ENCODE data around the gene UCHL1.

UCHL1 gene

GRCh38 chr4:41256740-41257256 lies at the start of gene UCHL1:
TSS of gene UCHL1 (plus strand) at chr4:41256928. CDS start at chr4:41256977, 49 bp downstream.
- DNase-seq (ENCODE audit: low read depth), result no peak

- DNase-seq (ENCODE audit: low read depth), result no peak
Measured at GRCh38 chr4:41207291-41207831, 49.4 kb upstream of the UCHL1 start.

GRCh38 chr4:41209187-41209586 lies 47.5 kb upstream of the UCHL1 start:
- no peak for DNase-seq (ENCODE audit: low read depth)

DNA sequence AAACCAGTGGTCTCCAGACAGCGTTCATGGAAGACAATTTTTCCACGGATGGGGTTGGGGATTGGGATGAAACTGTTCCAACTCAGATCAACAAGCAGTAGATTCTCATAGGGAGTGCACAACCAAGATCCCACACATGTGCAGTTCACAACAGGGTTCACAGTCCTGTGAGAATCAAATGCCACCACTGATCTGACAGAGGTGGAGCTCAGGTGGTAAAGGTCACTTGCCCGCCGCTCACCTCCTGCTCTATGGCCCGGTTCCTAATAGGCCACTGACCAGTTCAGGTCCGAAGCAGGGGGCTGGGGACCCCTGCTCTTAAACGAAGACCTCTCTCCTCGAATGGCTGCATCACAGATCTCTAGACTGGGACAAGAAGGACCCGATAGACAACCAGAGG lies 46.8 kb upstream of the UCHL1 start:
- no peak for DNase-seq (ENCODE audit: low read depth)

DNA sequence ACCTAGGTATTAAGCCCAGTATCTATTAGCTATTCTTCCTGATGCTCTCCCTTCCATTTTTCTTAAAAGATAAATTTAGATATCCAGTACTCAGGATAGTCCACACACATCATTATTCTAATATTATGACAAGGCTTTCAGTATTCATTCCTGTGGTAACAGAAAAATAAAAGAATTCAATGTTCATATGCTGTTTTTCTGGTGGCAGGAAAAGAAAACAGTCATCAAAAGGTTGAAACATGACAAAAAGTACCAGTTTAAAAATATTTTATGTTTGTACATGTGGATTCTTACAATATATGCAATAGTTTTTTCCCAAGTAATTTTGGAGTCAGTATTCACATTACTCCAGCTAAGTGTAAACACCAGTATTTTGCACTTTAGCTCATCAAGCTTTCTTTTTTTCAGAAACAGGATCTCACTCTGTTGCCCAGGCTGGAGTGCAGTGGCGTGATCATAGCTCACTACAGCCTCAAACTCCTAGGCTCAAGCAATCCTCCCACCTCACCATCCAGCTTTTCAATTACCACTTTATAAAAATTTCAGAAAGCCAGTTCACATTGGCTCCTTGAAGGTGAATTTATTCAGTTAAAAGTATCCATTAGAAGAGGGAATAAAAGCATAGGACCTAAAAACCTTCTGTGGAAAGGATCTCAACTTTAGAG lies 44.6 kb upstream of the UCHL1 start:
- DNase-seq (ENCODE audit: low read depth), result no peak

- DNase-seq (ENCODE audit: low read depth), result no peak
Measured at GRCh38 chr4:41212616-41213203, 44.0 kb upstream of the UCHL1 start.

GRCh38 chr4:41213625-41214135 lies 43.0 kb upstream of the UCHL1 start:
- no peak for DNase-seq (ENCODE audit: low read depth)

GRCh38 chr4:41214136-41214824 lies 42.4 kb upstream of the UCHL1 start, which contains the start of gene APBB2:
TSS of gene APBB2 (minus strand) at chr4:41214542. CDS start at chr4:41033254, 181,288 bp downstream.
- peak; percentile 25 for DNase-seq (ENCODE audit: low read depth)

GRCh38 chr4:41214825-41215146 lies 41.9 kb upstream of the UCHL1 start:
- DNase-seq (ENCODE audit: low read depth), result no peak

- DNase-seq (ENCODE audit: low read depth), result no peak
Measured at GRCh38 chr4:41215155-41215554, 41.6 kb upstream of the UCHL1 start.

DNA sequence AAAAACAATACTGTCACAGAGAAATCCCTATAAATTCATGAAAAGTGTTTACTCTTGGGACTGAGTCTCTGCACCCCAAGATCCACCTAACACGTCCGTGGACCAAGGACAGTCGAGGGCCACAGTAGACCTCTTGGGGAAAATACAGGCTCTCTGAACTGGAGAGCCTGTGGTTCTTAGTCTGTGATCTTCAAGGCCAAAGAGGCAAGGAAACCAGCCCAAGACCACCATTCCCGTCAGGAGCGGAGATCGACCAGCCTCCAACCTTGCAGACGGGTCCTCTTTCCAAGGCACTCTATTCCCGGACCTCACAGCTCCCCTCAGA lies 40.8 kb upstream of the UCHL1 start:
- no peak for DNase-seq (ENCODE audit: low read depth)

GRCh38 chr4:41216294-41217019 lies 40.3 kb upstream of the UCHL1 start:
- peak; percentile 26 for DNase-seq (ENCODE audit: low read depth)

- DNase-seq (ENCODE audit: low read depth), result no peak
Measured at GRCh38 chr4:41217020-41217333, 39.8 kb upstream of the UCHL1 start.

GRCh38 chr4:41217374-41217773 lies 39.4 kb upstream of the UCHL1 start:
- DNase-seq (ENCODE audit: low read depth), result no peak

DNA sequence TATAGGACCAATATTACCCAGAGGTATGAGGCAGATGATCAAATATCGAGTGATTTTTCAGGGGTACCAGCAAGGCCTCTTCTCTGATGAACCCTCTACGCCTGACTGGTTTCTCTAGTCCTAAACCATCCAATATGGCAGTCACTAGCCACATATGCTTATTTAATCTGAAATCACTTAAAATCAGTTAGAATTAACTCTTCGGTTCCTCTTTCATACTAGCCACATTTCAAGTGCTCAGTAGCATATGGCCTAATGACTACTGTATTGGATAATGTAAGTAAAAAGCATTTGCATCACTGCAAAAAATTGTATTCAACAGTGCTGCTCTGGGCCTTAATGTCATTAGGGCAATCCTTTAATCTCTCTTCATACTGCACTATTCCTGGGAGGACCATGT lies 38.0 kb upstream of the UCHL1 start:
- DNase-seq (ENCODE audit: low read depth), result no peak

DNA sequence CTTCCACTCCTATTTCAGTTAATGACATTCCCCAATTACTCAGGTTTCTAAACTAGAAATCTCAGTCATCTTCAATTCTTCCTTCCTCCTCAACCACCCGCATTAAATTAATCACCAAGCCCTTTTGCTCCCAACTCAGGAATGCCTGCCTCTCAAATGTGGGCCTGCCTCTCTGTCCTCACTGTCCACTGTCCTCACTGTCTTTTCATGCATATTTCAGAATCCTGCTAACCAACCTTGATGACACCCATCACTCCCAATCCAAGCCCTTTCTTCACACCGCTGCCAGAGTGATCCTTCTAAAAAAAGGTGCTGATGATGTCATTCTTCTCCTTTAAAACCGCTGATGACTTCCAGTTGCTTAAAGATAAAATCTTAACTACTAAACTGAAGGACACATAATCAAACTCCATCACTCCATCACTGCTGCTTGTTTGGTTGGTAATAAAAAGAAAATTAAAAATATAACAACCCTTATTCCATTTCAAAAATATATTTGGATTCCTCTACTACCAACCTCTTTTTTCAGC lies 37.2 kb upstream of the UCHL1 start:
- DNase-seq (ENCODE audit: low read depth), result no peak

DNA sequence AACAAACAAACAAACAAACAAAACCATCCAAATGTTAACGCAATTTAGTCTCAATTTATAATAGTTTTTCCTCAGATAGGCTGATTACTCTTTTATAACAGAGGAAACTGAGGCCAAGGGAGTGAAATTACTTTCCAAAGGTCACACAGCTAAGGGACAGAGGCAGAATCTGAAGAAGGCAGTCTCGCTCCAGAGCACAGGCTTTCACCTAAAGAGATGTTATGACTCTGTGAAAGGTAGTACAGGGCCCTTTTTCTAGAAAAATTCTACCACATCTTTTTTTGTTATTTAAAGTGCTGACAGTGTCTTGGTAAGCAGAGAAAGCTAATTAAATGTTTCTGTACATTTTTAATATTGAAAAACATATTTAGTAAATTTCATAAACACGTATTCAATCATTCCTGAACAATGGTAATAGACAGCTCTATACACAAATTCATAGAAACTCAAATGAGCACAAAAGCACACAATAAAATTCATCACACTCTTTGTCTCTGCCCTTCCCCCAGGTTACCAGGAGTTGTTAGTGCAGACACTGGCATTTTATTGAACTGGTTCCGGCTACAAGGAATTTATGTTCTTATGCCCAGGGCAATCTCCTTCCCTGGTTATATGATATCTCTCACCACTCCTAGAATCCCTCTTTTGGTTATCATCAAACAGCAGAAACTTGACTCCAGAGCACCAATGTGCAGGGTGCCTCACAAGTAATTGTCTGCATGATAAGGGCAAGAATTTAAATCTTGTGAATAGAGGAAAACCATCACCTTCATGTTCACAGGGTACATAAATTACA lies 34.7 kb upstream of the UCHL1 start:
- no peak for DNase-seq (ENCODE audit: low read depth)

DNA sequence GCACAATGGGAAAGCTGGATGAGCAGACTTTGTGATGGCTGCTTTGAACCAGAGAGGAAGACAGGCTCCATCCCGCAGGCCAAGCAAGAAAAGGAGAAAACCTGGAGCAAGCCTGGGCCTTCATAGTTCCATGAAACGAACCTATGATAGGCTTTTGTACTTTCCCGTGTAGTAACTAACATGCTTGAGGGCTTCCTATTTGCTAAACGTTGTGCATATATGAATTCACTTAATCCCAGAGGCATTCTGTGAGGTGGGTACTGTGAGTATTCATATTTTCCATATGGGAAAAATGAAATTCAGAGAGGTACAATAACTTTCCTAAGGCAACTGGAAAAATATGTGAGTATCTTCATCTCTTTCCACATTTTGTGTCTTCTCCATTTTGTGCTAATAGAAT lies 28.8 kb upstream of the UCHL1 start:
- no peak for DNase-seq (ENCODE audit: low read depth)

DNA sequence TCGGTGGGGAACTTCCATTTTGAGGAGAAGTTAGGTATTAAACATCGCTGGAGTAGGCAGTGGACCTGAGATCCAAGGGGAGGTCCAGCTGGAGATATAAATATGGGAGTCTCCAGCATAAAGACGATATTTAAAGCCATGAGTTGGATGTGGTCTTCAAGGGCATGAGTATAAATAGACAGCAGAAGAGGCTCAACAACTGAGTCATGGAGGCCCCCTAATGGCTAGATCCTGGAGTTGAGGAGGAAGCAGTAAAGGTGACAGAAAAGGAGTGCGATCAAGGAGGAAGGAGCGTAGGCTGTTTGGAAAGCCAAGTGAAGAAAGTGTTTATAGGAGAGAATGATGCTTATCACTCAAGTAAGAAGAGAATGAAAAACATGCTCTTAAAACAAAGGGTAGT lies 24.3 kb upstream of the UCHL1 start:
- no peak for DNase-seq (ENCODE audit: low read depth)

GRCh38 chr4:41232856-41233255 lies 23.9 kb upstream of the UCHL1 start:
- DNase-seq (ENCODE audit: low read depth), result no peak

- no peak for DNase-seq (ENCODE audit: low read depth)
Measured at GRCh38 chr4:41236032-41236431, 20.7 kb upstream of the UCHL1 start.
